Tibial artery (tissue), 4 donors: Measurements from ENCODE around the gene BTBD16.
A peak's percentile ranks its signal among the peaks of the same experiment; 100 is the strongest.

Source experiments
- DNase-seq, 2 donors: peaks; one replicate each; pipeline ENCODE4 v3.0.0-alpha.2; 2019
- H3K27ac ChIP-seq, 2 donors: fragments of 200-600 bp; sonication (generic) in 1 of 2; 1 replicate in 1 of 2; 2 replicates in 1 of 2; pipeline ENCODE4 v1.5.1; 2018 to 2019; ENCODE audit warnings: mild to moderate bottlenecking in 1 of 2
- H3K27me3 ChIP-seq, 2 donors: fragments of 200-600 bp; sonication (generic) in 1 of 2; one replicate each; pipeline versions ENCODE4 v1.5.1 to v1.6.0; 2016 to 2019
- H3K36me3 ChIP-seq, 3 donors: fragments of 200-600 bp; sonication (generic) in 2 of 3; one replicate each; pipeline ENCODE4 v1.5.1; 2016 to 2019; ENCODE audit warnings: mild to moderate bottlenecking in 2 of 3
- H3K4me1 ChIP-seq, 4 donors: fragments of 200-600 bp; sonication (generic) in 2 of 4; 1 replicate in 3 of 4; 2 replicates in 1 of 4; pipeline ENCODE4 v1.5.1; 2016 to 2019
- H3K4me3 ChIP-seq, 2 donors: fragments of 200-600 bp; sonication (generic) in 1 of 2; 1 replicate in 1 of 2; 2 replicates in 1 of 2; pipeline ENCODE4 v1.5.1; 2018 to 2019; ENCODE audit warnings: mild to moderate bottlenecking in 2 of 2
- H3K9me3 ChIP-seq, 3 donors: fragments of 200-600 bp; sonication (generic) in 1 of 3; one replicate each; pipeline ENCODE4 v1.5.1; 2016 to 2019
- CTCF ChIP-seq, 2 experiments: fragments of 200-600 bp in 1 of 2; fragments of 450-650 bp in 1 of 2; IDR thresholded peaks; one replicate each; pipeline ENCODE4 v1.5.1; 2017 to 2019; ENCODE audit warnings: antibody characterized with exemption in 2 of 2, mild to moderate bottlenecking in 1 of 2, moderate library complexity in 1 of 2
- intact Hi-C: fragments of 100-400 bp; cut with DNase I; formaldehyde crosslinking; loops from one replicate; pipeline ENCODE4 v1.15.0; 2023; ENCODE audit warnings: low total_unique reads

BTBD16 gene

GRCh38 chr10:122259075-122259466, 12.0 kb upstream of the BTBD16 start:
- intact Hi-C loops: no loop called here
- Histone ChIP-seq H3K9me3 (peaks cover 0 to 18% (median 0%) of the 10 kb centered on the region in 3 donors), H3K27me3 (no peaks in the 10 kb centered on the region), H3K27ac (no peak overlapping the region), H3K4me1 (peaks cover 0 to 1% (median 0%) of the 10 kb centered on the region in 4 donors), H3K4me3 (no peak overlapping the region), H3K36me3 (peaks cover 11 to 39% (median 18%) of the 10 kb centered on the region in 3 donors)
- TF ChIP-seq CTCF (IDR thresholded peaks at IDR 0.05): no peak
- DNase-seq: no peak

GRCh38 chr10:122261584-122261983, 9.5 kb upstream of the BTBD16 start:
- H3K9me3 ChIP-seq: peaks cover 0 to 18% (median 0%) of the 10 kb centered on the region in 3 donors
- no peak overlapping the region for H3K4me3 ChIP-seq
- H3K4me1 ChIP-seq: peaks cover 0 to 4% (median 0%) of the 10 kb centered on the region in 4 donors
- DNase-seq: no peak
- no peak overlapping the region for H3K27ac ChIP-seq
- no peak for TF ChIP-seq CTCF (IDR thresholded peaks at IDR 0.05)
- H3K27me3 ChIP-seq: no peaks in the 10 kb centered on the region
- intact Hi-C loops: no loop called here
- H3K36me3 ChIP-seq: peaks cover 3 to 25% (median 12%) of the 10 kb centered on the region in 3 donors

GRCh38 chr10:122263971-122264370, 7.1 kb upstream of the BTBD16 start:
- DNase-seq: peak in 1 of 2 donors; percentile 5
- Histone ChIP-seq H3K4me1 (peaks cover 0 to 4% (median 0%) of the 10 kb centered on the region in 4 donors), H3K36me3 (peaks cover 0 to 15% (median 12%) of the 10 kb centered on the region in 3 donors), H3K27me3 (no peaks in the 10 kb centered on the region), H3K4me3 (no peak overlapping the region), H3K27ac (no peak overlapping the region), H3K9me3 (peaks cover 0 to 18% (median 0%) of the 10 kb centered on the region in 3 donors)
- no peak for TF ChIP-seq CTCF (IDR thresholded peaks at IDR 0.05)
- intact Hi-C loops: no loop called here

- Histone ChIP-seq H3K9me3 (peaks cover 0 to 18% (median 0%) of the 10 kb centered on the region in 3 donors), H3K36me3 (peaks cover 0 to 17% (median 12%) of the 10 kb centered on the region in 3 donors), H3K27ac (no peak overlapping the region), H3K4me3 (no peak overlapping the region), H3K4me1 (peaks cover 0 to 4% (median 0%) of the 10 kb centered on the region in 4 donors), H3K27me3 (no peaks in the 10 kb centered on the region)
- DNase-seq: no peak
- TF ChIP-seq CTCF (IDR thresholded peaks at IDR 0.05): no peak
- intact Hi-C loops: no loop called here
Measured at GRCh38 chr10:122264436-122264835, 6.7 kb upstream of the BTBD16 start.

GRCh38 chr10:122264931-122265330, 6.2 kb upstream of the BTBD16 start:
- Histone ChIP-seq H3K9me3 (peaks cover 0 to 18% (median 0%) of the 10 kb centered on the region in 3 donors), H3K4me3 (no peak overlapping the region), H3K27me3 (no peaks in the 10 kb centered on the region), H3K36me3 (peaks cover 0 to 22% (median 12%) of the 10 kb centered on the region in 3 donors), H3K4me1 (peaks cover 0 to 4% (median 0%) of the 10 kb centered on the region in 4 donors), H3K27ac (no peak overlapping the region)
- peak in 1 of 2 donors; percentile 21 for DNase-seq
- intact Hi-C loops: no loop called here
- no peak for TF ChIP-seq CTCF (IDR thresholded peaks at IDR 0.05)

GRCh38 chr10:122265896-122266295, 5.2 kb upstream of the BTBD16 start:
- H3K4me3 ChIP-seq: no peak overlapping the region
- peaks cover 0 to 22% (median 12%) of the 10 kb centered on the region in 3 donors for H3K36me3 ChIP-seq
- peaks cover 0 to 4% (median 0%) of the 10 kb centered on the region in 4 donors for H3K4me1 ChIP-seq
- intact Hi-C loops: no loop called here
- TF ChIP-seq CTCF (IDR thresholded peaks at IDR 0.05): no peak
- no peaks in the 10 kb centered on the region for H3K27me3 ChIP-seq
- peaks cover 0 to 18% (median 0%) of the 10 kb centered on the region in 3 donors for H3K9me3 ChIP-seq
- no peak for DNase-seq
- no peak overlapping the region for H3K27ac ChIP-seq
